ENCODE results near the gene PCDHB10.
"Not testable (repeated sequence)": the region's sequence is repeated elsewhere in the genome, so short reads cannot be mapped to it uniquely, and the experiment has no call there.

The PCDHB10 gene

GRCh38 chr5:141192110-141192725 is at the start of gene PCDHB10:
TSS of gene PCDHB10 (plus strand) at chr5:141192353. CDS start at chr5:141192553, 200 bp downstream.
- peak; percentile 20 for DNase-seq (ENCODE audit: low spot score)

GRCh38 chr5:141149812-141150211 is 42.3 kb upstream of the PCDHB10 start, which contains the start of gene PCDHB6:
TSS of gene PCDHB6 (plus strand) at chr5:141150057. CDS start at chr5:141150258, 201 bp downstream.
- DNase-seq (ENCODE audit: low spot score): peak; percentile 19

GRCh38 chr5:141150224-141150992 is 41.7 kb upstream of the PCDHB10 start:
- no peak for DNase-seq (ENCODE audit: low spot score)

GRCh38 chr5:141150993-141151325 is 41.2 kb upstream of the PCDHB10 start:
- DNase-seq (ENCODE audit: low spot score): no peak

- not testable (repeated sequence) for DNase-seq (ENCODE audit: low spot score)
These were observed 40.5 kb upstream of the PCDHB10 start for GRCh38 chr5:141151632-141152031.

GRCh38 chr5:141152096-141152495 is 40.1 kb upstream of the PCDHB10 start:
- DNase-seq (ENCODE audit: low spot score): not testable (repeated sequence)

GRCh38 chr5:141155540-141156374 is 36.4 kb upstream of the PCDHB10 start:
- DNase-seq (ENCODE audit: low spot score): no peak

GRCh38 chr5:141157356-141157755 is 34.8 kb upstream of the PCDHB10 start:
- DNase-seq (ENCODE audit: low spot score): not testable (repeated sequence)

GRCh38 chr5:141157901-141158300 is 34.3 kb upstream of the PCDHB10 start:
- not testable (repeated sequence) for DNase-seq (ENCODE audit: low spot score)

- peak; percentile 36 for DNase-seq (ENCODE audit: low spot score)
These were observed 19.6 kb upstream of the PCDHB10 start, which contains the start of gene PCDHB7 for GRCh38 chr5:141172381-141173204. TSS of gene PCDHB7 (plus strand) at chr5:141172644. CDS start at chr5:141172836, 192 bp downstream.

GRCh38 chr5:141174291-141175104 is 17.7 kb upstream of the PCDHB10 start:
- not testable (repeated sequence) for DNase-seq (ENCODE audit: low spot score)

- DNase-seq (ENCODE audit: low spot score): no peak
These were observed 16.2 kb upstream of the PCDHB10 start for GRCh38 chr5:141175933-141176332.

GRCh38 chr5:141177577-141178191 is 14.5 kb upstream of the PCDHB10 start, which contains the start of gene PCDHB8:
TSS of gene PCDHB8 (plus strand) at chr5:141177790. CDS start at chr5:141178035, 245 bp downstream.
- not testable (repeated sequence) for DNase-seq (ENCODE audit: low spot score)

GRCh38 chr5:141179371-141179770 is 12.8 kb upstream of the PCDHB10 start:
- DNase-seq (ENCODE audit: low spot score): not testable (repeated sequence)

- DNase-seq (ENCODE audit: low spot score): not testable (repeated sequence)
These were observed 12.3 kb upstream of the PCDHB10 start for GRCh38 chr5:141179876-141180275.

- no peak for DNase-seq (ENCODE audit: low spot score)
These were observed 11.8 kb upstream of the PCDHB10 start for GRCh38 chr5:141180313-141180712.

- peak; percentile 43 for DNase-seq (ENCODE audit: low spot score)
These were observed 9.9 kb upstream of the PCDHB10 start, which contains the start of gene PCDHB16 for GRCh38 chr5:141182248-141182647. TSS of gene PCDHB16 (plus strand) at chr5:141182387. CDS start at chr5:141182560, 173 bp downstream.

- DNase-seq (ENCODE audit: low spot score): not testable (repeated sequence)
These were observed 7.9 kb upstream of the PCDHB10 start for GRCh38 chr5:141184117-141184855.

- peak; percentile 29 for DNase-seq (ENCODE audit: low spot score)
These were observed 5.1 kb upstream of the PCDHB10 start, which contains the start of gene PCDHB9 for GRCh38 chr5:141186897-141187512. TSS of gene PCDHB9 (plus strand) at chr5:141187161. CDS start at chr5:141187319, 158 bp downstream.

All from AG08395 (cell line).